ENCODE data around the gene FOS. TPM values are rescaled to one million over a fixed set of nuclear protein-coding genes. Genes with fewer than 3 reads are reported as not detected.

Gene FOS
- total and polyA plus RNA-seq, 2 of the 8 experiments (the other 6 are each of a cell fraction or from before 2014, with no cell fraction given), result 50.2 to 51.8 TPM

GRCh38 chr14:75329369-75329768, 50.7 kb downstream of the FOS start:
- Histone ChIP-seq H4K91ac (replicated peaks; ENCODE audit: insufficient read length, low read length) (no peak overlapping the region), H3K36me3 (ENCODE audit: control insufficient read depth in 2 of 4, insufficient read depth in 4 of 4, low read length in 3 of 4) (no peaks in the 10 kb centered on the region), H4K8ac (ENCODE audit: extremely low read depth, insufficient read depth, low read length) (no peak overlapping the region), H3K4me3 (ENCODE audit: extremely low read depth in 1 of 4, insufficient read depth in 2 of 4, low read depth in 3 of 4, low read length in 4 of 4) (no peak overlapping the region), H3K23ac (ENCODE audit: insufficient read length) (no peak overlapping the region), H3K79me1 (ENCODE audit: low read depth, low read length) (no peaks in the 10 kb centered on the region), H3K23me2 (ENCODE audit: low read depth, low read length) (peaks cover 2% of the 10 kb centered on the region; the same call in 1 of the 2 replicates), H3K4me1 (replicated peaks in 1 of 4; ENCODE audit: control insufficient read depth in 3 of 4, insufficient read depth in 4 of 4, low read length in 3 of 4) (no peaks in the 10 kb centered on the region), H2BK15ac (ENCODE audit: low read length) (peak overlapping the region; percentile 61; the same call in 1 of the 2 replicates), H2AFZ (ENCODE audit: low read length) (no peak overlapping the region), H4K5ac (ENCODE audit: insufficient read length, low read depth, low read length) (no peak overlapping the region), H3K18ac (ENCODE audit: extremely low read depth, low read length) (no peak overlapping the region), H2BK20ac (ENCODE audit: low read length) (no peak overlapping the region), H2BK12ac (ENCODE audit: low read depth, low read length) (no peak overlapping the region), H2AK5ac (ENCODE audit: low read depth, low read length) (no peak overlapping the region), H3K4me2 (ENCODE audit: insufficient read depth in 1 of 2, low read depth in 2 of 2, low read length in 2 of 2) (no peak overlapping the region), H3K9ac (replicated peaks in 1 of 4; ENCODE audit: extremely low read depth in 1 of 4, low read depth in 3 of 4, low read length in 3 of 4) (no peak overlapping the region), H3K4ac (replicated peaks; ENCODE audit: insufficient read length, low read depth, low read length) (no peak overlapping the region), H3K9me3 (ENCODE audit: insufficient read depth in 2 of 2, low read depth in 1 of 2, low read length in 1 of 2) (no peaks in the 10 kb centered on the region), H2BK5ac (ENCODE audit: low read depth, low read length) (no peak overlapping the region), H3K79me2 (ENCODE audit: control insufficient read depth in 1 of 2, insufficient read depth in 2 of 2, low read length in 2 of 2) (no peaks in the 10 kb centered on the region), H2BK120ac (replicated peaks; ENCODE audit: low read depth, low read length) (no peak overlapping the region), H3K27me3 (replicated peaks in 1 of 4; ENCODE audit: control insufficient read depth in 3 of 4, extremely low read depth in 1 of 4, insufficient read depth in 3 of 4, low read length in 3 of 4) (no peaks in the 10 kb centered on the region), H3K56ac (replicated peaks; ENCODE audit: insufficient read length, low read depth, low read length) (no peak overlapping the region), H3K14ac (ENCODE audit: insufficient read length) (no peak overlapping the region), H4K20me1 (replicated peaks in 1 of 2; ENCODE audit: control insufficient read depth in 1 of 2, insufficient read depth in 2 of 2, low read length in 2 of 2) (no peaks in the 10 kb centered on the region), H3K27ac (ENCODE audit: low read depth, low read length) (no peak overlapping the region)
- FAIRE-seq, result no peak
- ChIA-PET CTCF (ENCODE audit: partially characterized antibody) (interaction anchor here (0.9 to 1.6 kb wide), 6 partner anchors 9 to 160 kb away, joined by 3 to 8 read pairs (median 4); no protein-coding TSS in a partner anchor), POLR2A (ENCODE audit: partially characterized antibody) (no interaction called here)
- TF ChIP-seq CBX8 (IDR thresholded peaks at IDR 0.05; ENCODE audit: borderline replicate concordance, low read depth, low read length) (no peak), KDM5A (IDR thresholded peaks at IDR 0.05; ENCODE audit: low read length) (no peak), SIX5 (IDR thresholded peaks at IDR 0.05; ENCODE audit: low read depth, low read length) (no peak), BCL11A (IDR thresholded peaks at IDR 0.05; ENCODE audit: low read depth in 2 of 2, low read length in 2 of 2) (no peak), EP300 (IDR thresholded peaks at IDR 0.05; ENCODE audit: borderline replicate concordance in 1 of 2, low read depth in 2 of 2, low read length in 2 of 2) (no peak), BRCA1 (IDR thresholded peaks at IDR 0.05; ENCODE audit: low read depth, low read length) (no peak), CEBPB (IDR thresholded peaks at IDR 0.05; ENCODE audit: low read depth, low read length) (no peak), JUN (IDR thresholded peaks at IDR 0.05; ENCODE audit: low read depth, low read length) (no peak)
- DNase-seq (ENCODE audit: low read depth in 1 of 2, low spot score in 2 of 2), result no peak
